ENCODE results near the gene JAZF1.

DNA sequence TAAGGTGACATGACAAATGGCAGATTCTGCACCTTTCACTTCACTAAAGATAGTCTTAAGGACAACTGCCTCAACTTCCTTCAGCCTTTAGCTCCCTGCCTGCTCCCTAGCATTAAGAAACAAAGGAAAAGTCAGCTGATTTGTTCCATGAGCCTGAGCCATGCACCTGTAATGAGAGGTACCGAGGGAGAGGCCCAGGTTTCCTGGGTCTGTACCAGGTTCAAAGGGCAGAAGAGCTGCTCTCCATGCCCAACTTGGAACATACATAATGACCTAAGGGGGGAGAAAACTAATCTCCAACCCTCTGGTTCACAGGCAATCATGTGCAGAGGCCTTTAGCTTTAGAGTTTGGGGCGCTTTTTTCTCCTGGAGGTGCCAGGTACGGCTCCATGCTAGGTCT is 111.2 kb downstream of the JAZF1 start:
- TF ChIP-seq, protein P1, sequence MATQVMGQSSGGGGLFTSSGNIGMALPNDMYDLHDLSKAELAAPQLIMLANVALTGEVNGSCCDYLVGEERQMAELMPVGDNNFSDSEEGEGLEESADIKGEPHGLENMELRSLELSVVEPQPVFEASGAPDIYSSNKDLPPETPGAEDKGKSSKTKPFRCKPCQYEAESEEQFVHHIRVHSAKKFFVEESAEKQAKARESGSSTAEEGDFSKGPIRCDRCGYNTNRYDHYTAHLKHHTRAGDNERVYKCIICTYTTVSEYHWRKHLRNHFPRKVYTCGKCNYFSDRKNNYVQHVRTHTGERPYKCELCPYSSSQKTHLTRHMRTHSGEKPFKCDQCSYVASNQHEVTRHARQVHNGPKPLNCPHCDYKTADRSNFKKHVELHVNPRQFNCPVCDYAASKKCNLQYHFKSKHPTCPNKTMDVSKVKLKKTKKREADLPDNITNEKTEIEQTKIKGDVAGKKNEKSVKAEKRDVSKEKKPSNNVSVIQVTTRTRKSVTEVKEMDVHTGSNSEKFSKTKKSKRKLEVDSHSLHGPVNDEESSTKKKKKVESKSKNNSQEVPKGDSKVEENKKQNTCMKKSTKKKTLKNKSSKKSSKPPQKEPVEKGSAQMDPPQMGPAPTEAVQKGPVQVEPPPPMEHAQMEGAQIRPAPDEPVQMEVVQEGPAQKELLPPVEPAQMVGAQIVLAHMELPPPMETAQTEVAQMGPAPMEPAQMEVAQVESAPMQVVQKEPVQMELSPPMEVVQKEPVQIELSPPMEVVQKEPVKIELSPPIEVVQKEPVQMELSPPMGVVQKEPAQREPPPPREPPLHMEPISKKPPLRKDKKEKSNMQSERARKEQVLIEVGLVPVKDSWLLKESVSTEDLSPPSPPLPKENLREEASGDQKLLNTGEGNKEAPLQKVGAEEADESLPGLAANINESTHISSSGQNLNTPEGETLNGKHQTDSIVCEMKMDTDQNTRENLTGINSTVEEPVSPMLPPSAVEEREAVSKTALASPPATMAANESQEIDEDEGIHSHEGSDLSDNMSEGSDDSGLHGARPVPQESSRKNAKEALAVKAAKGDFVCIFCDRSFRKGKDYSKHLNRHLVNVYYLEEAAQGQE (IDR thresholded peaks at IDR 0.05; ENCODE audit: insufficient read depth in 1 of 2, low read depth in 2 of 2, low read length in 2 of 2): no peak
- TF ChIP-seq POLR2AphosphoS5 (IDR thresholded peaks at IDR 0.05; ENCODE audit: low read depth, low read length) (no peak), TAF1 (IDR thresholded peaks at IDR 0.05; ENCODE audit: borderline replicate concordance, insufficient read depth, low read length) (no peak), SIN3A (IDR thresholded peaks at IDR 0.05; ENCODE audit: borderline replicate concordance, insufficient read depth, low read length) (no peak)
